Lower lobe of right lung (tissue), 2 donors: ENCODE data around the gene DUSP14. TPM values are rescaled to one million over a fixed set of nuclear protein-coding genes. Genes with fewer than 3 reads are reported as not detected.

Source experiments
- ATAC-seq, 2 donors: fragments of 200-7000 bp; cut with Tn5 transposase; one replicate each; pipeline ENCODE4 v1.9.1; 2020 to 2022; ENCODE audit warnings: mild to moderate bottlenecking in 2 of 2, moderate library complexity in 2 of 2
- DNase-seq: peaks from one replicate; pipeline ENCODE4 v3.0.0-alpha.2; 2020
- H3K27ac ChIP-seq: fragments of 200-600 bp; one replicate; pipeline ENCODE4 v1.8.0; 2022
- H3K27me3 ChIP-seq: fragments of 200-600 bp; one replicate; pipeline ENCODE4 v1.8.0; 2022; ENCODE audit warnings: low read depth
- H3K36me3 ChIP-seq: fragments of 200-600 bp; one replicate; pipeline ENCODE4 v1.8.0; 2022; ENCODE audit warnings: mild to moderate bottlenecking
- H3K4me1 ChIP-seq: fragments of 200-600 bp; one replicate; pipeline ENCODE4 v1.8.0; 2022
- H3K4me3 ChIP-seq: fragments of 200-600 bp; one replicate; pipeline ENCODE4 v1.8.0; 2022; ENCODE audit warnings: mild to moderate bottlenecking
- H3K9me3 ChIP-seq: fragments of 200-600 bp; one replicate; pipeline ENCODE4 v1.8.0; 2022
- CTCF ChIP-seq: fragments of 200-600 bp; IDR thresholded peaks from one replicate; pipeline ENCODE4 v1.8.0; 2022; ENCODE audit warnings: antibody characterized with exemption, mild to moderate bottlenecking
- intact Hi-C: fragments of 100-400 bp; cut with DNase I; formaldehyde crosslinking; loops from one replicate; pipeline ENCODE4 v1.11.0; 2022
- total RNA-seq: library from RNA; stranded (reverse); fragmentation: NEBNext Ultra II Directional; extraction: Animal tissue kit (Norgen Biotek cat#: 25700); gene quantifications from one replicate; pipeline ENCODE4 v1.2.1, GENCODE V29; 2021
- donor health status: DM: no; HTN: yes; CAD: no; lungs with severe emphysema.

The DUSP14 gene
- total RNA-seq, 1 donor from 2014 or later, result 7.7 TPM

- H3K9me3 ChIP-seq, result no peaks in the 10 kb centered on the region
- H3K27ac ChIP-seq, result no peak overlapping the region
- H3K27me3 ChIP-seq, result no peaks in the 10 kb centered on the region
- no peak for DNase-seq
- intact Hi-C loops, result no loop called here
- ATAC-seq, result no peak
- TF ChIP-seq CTCF, result no peak
- peaks cover 94% of the 10 kb centered on the region for H3K36me3 ChIP-seq
- H3K4me1 ChIP-seq, result no peaks in the 10 kb centered on the region
- H3K4me3 ChIP-seq, result no peak overlapping the region
These were observed 24.5 kb upstream of the DUSP14 start for GRCh38 chr17:37465069-37465616.

GRCh38 chr17:37466471-37466870 lies 23.2 kb upstream of the DUSP14 start:
- Histone ChIP-seq H3K27me3 (no peaks in the 10 kb centered on the region), H3K27ac (no peak overlapping the region), H3K4me1 (no peaks in the 10 kb centered on the region), H3K9me3 (no peaks in the 10 kb centered on the region), H3K36me3 (peaks cover 94% of the 10 kb centered on the region), H3K4me3 (no peak overlapping the region)
- DNase-seq (no peak), ATAC-seq (no peak)
- intact Hi-C loops, result no loop called here
- no peak for TF ChIP-seq CTCF

- Histone ChIP-seq H3K36me3 (peaks cover 100% of the 10 kb centered on the region), H3K4me1 (no peaks in the 10 kb centered on the region), H3K27ac (no peak overlapping the region), H3K4me3 (no peak overlapping the region), H3K9me3 (no peaks in the 10 kb centered on the region), H3K27me3 (no peaks in the 10 kb centered on the region)
- intact Hi-C loops, result no loop called here
- no peak for TF ChIP-seq CTCF
- no peak for DNase-seq
- ATAC-seq, result no peak
These were observed 19.5 kb upstream of the DUSP14 start for GRCh38 chr17:37470181-37470580.

GRCh38 chr17:37475731-37476420 lies 13.8 kb upstream of the DUSP14 start:
- DNase-seq, result no peak
- Histone ChIP-seq H3K4me1 (peaks cover 13% of the 10 kb centered on the region), H3K36me3 (peaks cover 93% of the 10 kb centered on the region), H3K27me3 (no peaks in the 10 kb centered on the region), H3K9me3 (no peaks in the 10 kb centered on the region), H3K4me3 (no peak overlapping the region), H3K27ac (peak overlapping the region; percentile 16)
- ATAC-seq, result peak in 1 of 2 donors; percentile 37
- no peak for TF ChIP-seq CTCF
- intact Hi-C loops, result no loop called here

GRCh38 chr17:37476431-37477120 lies 13.1 kb upstream of the DUSP14 start:
- intact Hi-C loops, result no loop called here
- peaks cover 13% of the 10 kb centered on the region for H3K4me1 ChIP-seq
- H3K27me3 ChIP-seq, result no peaks in the 10 kb centered on the region
- H3K36me3 ChIP-seq, result peaks cover 86% of the 10 kb centered on the region
- peak overlapping the region; percentile 16 for H3K27ac ChIP-seq
- H3K4me3 ChIP-seq, result no peak overlapping the region
- peak; percentile 59 for ATAC-seq
- no peak for TF ChIP-seq CTCF
- no peak for DNase-seq
- no peaks in the 10 kb centered on the region for H3K9me3 ChIP-seq
